T-helper 2 cell treated with Interferon-gamma antibody and Interleukin-4, amounts not matched to agents 5 μg/mL and 100 μg/mL, for 36 hours (primary cell): Measurements from ENCODE around the gene NPW.

Experiments used
- DNase-seq: peaks from one replicate; pipeline ENCODE4 v3.0.0; 2021; ENCODE audit warnings: low spot score
- H3K27ac Mint-ChIP-seq: one replicate; pipeline ENCODE4 v1.8.0; 2021; ENCODE audit warnings: mild to moderate bottlenecking, mixed read lengths
- H3K27me3 Mint-ChIP-seq: one replicate; pipeline ENCODE4 v1.8.0; 2021; ENCODE audit warnings: low read depth, mixed read lengths
- H3K36me3 Mint-ChIP-seq: one replicate; pipeline ENCODE4 v1.8.0; 2021; ENCODE audit warnings: low read depth, mixed read lengths
- H3K4me1 Mint-ChIP-seq: one replicate; pipeline ENCODE4 v1.8.0; 2021; ENCODE audit warnings: low read depth, mixed read lengths
- H3K4me3 Mint-ChIP-seq: one replicate; pipeline ENCODE4 v1.8.0; 2022; ENCODE audit warnings: mild to moderate bottlenecking, moderate library complexity, mixed read lengths
- H3K9me3 Mint-ChIP-seq: one replicate; pipeline ENCODE4 v1.8.0; 2021; ENCODE audit warnings: mixed read lengths

Gene NPW

GRCh38 chr16:1980030-1980769 lies 39.4 kb upstream of the NPW start:
- H3K27me3 Mint-ChIP-seq: peaks cover 30% of the 10 kb centered on the region
- no peak overlapping the region for H3K4me3 Mint-ChIP-seq

GRCh38 chr16:1980770-1981087 lies 38.9 kb upstream of the NPW start:
- Mint-ChIP-seq H3K27me3 (peaks cover 30% of the 10 kb centered on the region), H3K4me1 (peaks cover 12% of the 10 kb centered on the region), H3K4me3 (no peak overlapping the region), H3K36me3 (peaks cover 7% of the 10 kb centered on the region), H3K27ac (no peak overlapping the region), H3K9me3 (no peaks in the 10 kb centered on the region)
- no peak for DNase-seq

More at GRCh38 chr16:1980030-1980769, 39.4 kb upstream of the NPW start:
- Mint-ChIP-seq H3K36me3 (peaks cover 7% of the 10 kb centered on the region), H3K9me3 (no peaks in the 10 kb centered on the region), H3K27ac (no peak overlapping the region), H3K4me1 (peaks cover 9% of the 10 kb centered on the region)
- DNase-seq: no peak

- Mint-ChIP-seq H3K27me3 (peaks cover 30% of the 10 kb centered on the region), H3K4me1 (peaks cover 12% of the 10 kb centered on the region), H3K27ac (no peak within 1 kb of the TSS), H3K36me3 (peaks cover 6% of the 10 kb centered on the region), H3K4me3 (no peak within 1 kb of the TSS), H3K9me3 (no peaks in the 10 kb centered on the region)
- no peak for DNase-seq
Observed at GRCh38 chr16:1981398-1981836, 38.2 kb upstream of the NPW start, which contains the start of gene NOXO1. Gene NOXO1 (minus strand): TSS chr16:1981469. CDS start chr16:1981179, 290 bp downstream.

GRCh38 chr16:1982013-1982433 lies 37.6 kb upstream of the NPW start:
- DNase-seq: no peak
- H3K36me3 Mint-ChIP-seq: peaks cover 12% of the 10 kb centered on the region
- H3K27me3 Mint-ChIP-seq: peaks cover 30% of the 10 kb centered on the region
- H3K4me3 Mint-ChIP-seq: no peak overlapping the region
- no peak overlapping the region for H3K27ac Mint-ChIP-seq
- H3K9me3 Mint-ChIP-seq: no peaks in the 10 kb centered on the region
- peaks cover 12% of the 10 kb centered on the region for H3K4me1 Mint-ChIP-seq

GRCh38 chr16:1982991-1983543 lies 36.5 kb upstream of the NPW start:
- H3K9me3 Mint-ChIP-seq: no peaks in the 10 kb centered on the region
- peak overlapping the region; percentile 69 for H3K4me3 Mint-ChIP-seq
- DNase-seq: no peak
- H3K4me1 Mint-ChIP-seq: peaks cover 12% of the 10 kb centered on the region
- no peak overlapping the region for H3K27ac Mint-ChIP-seq
- H3K36me3 Mint-ChIP-seq: peaks cover 10% of the 10 kb centered on the region
- H3K27me3 Mint-ChIP-seq: peaks cover 30% of the 10 kb centered on the region

- peak within 1 kb of the TSS; percentile 86 for H3K4me3 Mint-ChIP-seq
- H3K27me3 Mint-ChIP-seq: peaks cover 33% of the 10 kb centered on the region
- H3K9me3 Mint-ChIP-seq: no peaks in the 10 kb centered on the region
- DNase-seq: peak; percentile 89
- peaks cover 12% of the 10 kb centered on the region for H3K4me1 Mint-ChIP-seq
- H3K36me3 Mint-ChIP-seq: peaks cover 10% of the 10 kb centered on the region
- peak within 1 kb of the TSS; percentile 62 for H3K27ac Mint-ChIP-seq
Observed at GRCh38 chr16:1983544-1984346, 35.8 kb upstream of the NPW start, which contains the start of gene GFER. Gene GFER (plus strand): TSS chr16:1984193. CDS start chr16:1984219, 26 bp downstream.

GRCh38 chr16:1984347-1985225 lies 35.0 kb upstream of the NPW start:
- no peak for DNase-seq
- Mint-ChIP-seq H3K36me3 (peaks cover 10% of the 10 kb centered on the region), H3K4me3 (peak overlapping the region; percentile 86), H3K27me3 (peaks cover 41% of the 10 kb centered on the region), H3K4me1 (peaks cover 14% of the 10 kb centered on the region), H3K27ac (peak overlapping the region; percentile 62), H3K9me3 (no peaks in the 10 kb centered on the region)

- H3K27ac Mint-ChIP-seq: no peak overlapping the region
- H3K4me1 Mint-ChIP-seq: peaks cover 14% of the 10 kb centered on the region
- peaks cover 10% of the 10 kb centered on the region for H3K36me3 Mint-ChIP-seq
- peaks cover 36% of the 10 kb centered on the region for H3K27me3 Mint-ChIP-seq
- H3K4me3 Mint-ChIP-seq: peak overlapping the region; percentile 86
- H3K9me3 Mint-ChIP-seq: no peaks in the 10 kb centered on the region
- DNase-seq: no peak
Observed at GRCh38 chr16:1985466-1986150, 34.0 kb upstream of the NPW start.

GRCh38 chr16:1987198-1987597 lies 32.4 kb upstream of the NPW start:
- H3K4me1 Mint-ChIP-seq: peaks cover 21% of the 10 kb centered on the region

GRCh38 chr16:1989209-1990100 lies 30.1 kb upstream of the NPW start, which contains the start of gene SYNGR3:
Gene SYNGR3 (plus strand): TSS chr16:1989970. CDS start chr16:1990103, 133 bp downstream.
- Mint-ChIP-seq H3K27ac (peak within 1 kb of the TSS; percentile 65), H3K4me3 (peak within 1 kb of the TSS; percentile 76), H3K36me3 (peaks cover 10% of the 10 kb centered on the region), H3K4me1 (peaks cover 18% of the 10 kb centered on the region), H3K9me3 (no peaks in the 10 kb centered on the region), H3K27me3 (peaks cover 11% of the 10 kb centered on the region)
- no peak for DNase-seq

More at GRCh38 chr16:1987198-1987597, 32.4 kb upstream of the NPW start:
- H3K36me3 Mint-ChIP-seq: peaks cover 10% of the 10 kb centered on the region
- H3K27me3 Mint-ChIP-seq: peaks cover 22% of the 10 kb centered on the region
- H3K9me3 Mint-ChIP-seq: no peaks in the 10 kb centered on the region
- no peak overlapping the region for H3K4me3 Mint-ChIP-seq
- no peak for DNase-seq
- no peak overlapping the region for H3K27ac Mint-ChIP-seq

- Mint-ChIP-seq H3K4me3 (no peak overlapping the region), H3K9me3 (no peaks in the 10 kb centered on the region), H3K36me3 (peaks cover 7% of the 10 kb centered on the region), H3K27me3 (peaks cover 11% of the 10 kb centered on the region), H3K4me1 (peaks cover 14% of the 10 kb centered on the region), H3K27ac (no peak overlapping the region)
- DNase-seq: no peak
Observed at GRCh38 chr16:1990101-1990350, 29.6 kb upstream of the NPW start.

- Mint-ChIP-seq H3K27me3 (peaks cover 11% of the 10 kb centered on the region), H3K27ac (peak overlapping the region; percentile 69), H3K9me3 (no peaks in the 10 kb centered on the region), H3K4me3 (peak overlapping the region; percentile 76), H3K36me3 (peaks cover 9% of the 10 kb centered on the region), H3K4me1 (peaks cover 9% of the 10 kb centered on the region)
- DNase-seq: peak; percentile 63
Observed at GRCh38 chr16:1990351-1991134, 29.0 kb upstream of the NPW start.
